Measurements from ENCODE around the gene SEC61B. TPM values are rescaled to one million over a fixed set of nuclear protein-coding genes. Genes with fewer than 3 reads are reported as not detected.
A peak's percentile ranks its signal among the peaks of the same experiment; 100 is the strongest.

SEC61B gene
- total RNA-seq, 1 donor: 48.6 TPM

DNA sequence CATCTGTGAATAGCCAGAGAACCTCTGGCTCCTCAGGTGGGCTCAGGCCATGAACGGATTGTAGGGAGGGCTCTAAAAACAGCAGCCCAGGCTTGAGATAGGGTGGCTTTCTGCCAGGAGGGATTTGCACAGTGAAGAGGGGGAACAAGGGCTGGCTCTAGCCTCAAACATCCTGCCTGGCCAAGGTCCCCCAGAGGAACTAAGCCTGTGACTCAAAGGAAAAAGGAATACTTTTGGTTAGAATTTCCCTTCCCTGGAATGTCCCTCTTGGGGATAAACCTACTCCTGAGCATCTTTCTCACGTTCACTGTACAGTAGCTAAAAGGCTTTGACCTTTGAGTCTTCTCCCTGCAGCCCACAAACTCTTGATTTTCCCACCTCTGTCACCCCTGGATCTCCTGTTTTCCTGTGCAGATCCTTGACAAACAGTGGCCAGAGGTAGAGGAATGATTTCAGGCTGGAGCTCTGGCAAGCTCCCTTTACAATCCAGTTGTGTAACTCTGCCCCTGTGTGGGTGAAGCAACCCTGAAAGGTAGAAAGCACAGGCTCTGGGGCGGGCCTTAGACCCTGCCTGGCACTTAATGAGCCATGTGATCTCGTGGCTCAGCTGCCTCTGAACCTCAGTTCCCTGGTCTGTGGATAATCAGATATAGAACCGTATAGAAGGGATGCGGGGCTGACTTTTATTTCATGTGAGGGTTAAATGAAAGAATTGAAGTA lies 17.4 kb downstream of the SEC61B start:
- Histone ChIP-seq H3K27me3 (ENCODE audit: insufficient read depth, low read length) (no peaks in the 10 kb centered on the region), H3K4me1 (ENCODE audit: insufficient read depth, low read length) (peaks cover 14% of the 10 kb centered on the region), H3K9me3 (ENCODE audit: low read depth, low read length) (no peaks in the 10 kb centered on the region), H3K4me3 (ENCODE audit: low read length) (no peak overlapping the region)

DNA sequence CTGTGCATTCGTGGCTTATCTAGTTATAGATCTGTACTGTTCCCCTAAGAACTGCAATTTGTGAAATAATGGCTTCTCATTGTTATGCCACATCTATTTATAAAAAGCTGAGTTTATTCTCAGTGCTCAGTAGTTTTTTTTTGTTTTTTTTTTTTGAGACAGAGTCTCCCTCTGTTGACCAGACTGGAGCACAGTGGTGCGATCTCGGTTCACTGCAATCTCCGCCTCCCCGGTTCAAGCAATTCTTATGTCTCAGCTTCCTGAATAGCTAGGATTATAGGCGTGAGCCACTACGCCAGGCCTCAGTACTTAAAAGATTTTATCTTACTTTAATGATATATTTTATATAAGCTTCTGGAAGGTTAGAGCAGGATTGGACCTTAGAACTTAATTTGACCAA lies 19.0 kb downstream of the SEC61B start:
- no peak overlapping the region for H3K4me3 ChIP-seq (ENCODE audit: low read length)
- H3K27me3 ChIP-seq (ENCODE audit: insufficient read depth, low read length): no peaks in the 10 kb centered on the region
- peaks cover 13% of the 10 kb centered on the region for H3K4me1 ChIP-seq (ENCODE audit: insufficient read depth, low read length)
- no peaks in the 10 kb centered on the region for H3K9me3 ChIP-seq (ENCODE audit: low read depth, low read length)

DNA sequence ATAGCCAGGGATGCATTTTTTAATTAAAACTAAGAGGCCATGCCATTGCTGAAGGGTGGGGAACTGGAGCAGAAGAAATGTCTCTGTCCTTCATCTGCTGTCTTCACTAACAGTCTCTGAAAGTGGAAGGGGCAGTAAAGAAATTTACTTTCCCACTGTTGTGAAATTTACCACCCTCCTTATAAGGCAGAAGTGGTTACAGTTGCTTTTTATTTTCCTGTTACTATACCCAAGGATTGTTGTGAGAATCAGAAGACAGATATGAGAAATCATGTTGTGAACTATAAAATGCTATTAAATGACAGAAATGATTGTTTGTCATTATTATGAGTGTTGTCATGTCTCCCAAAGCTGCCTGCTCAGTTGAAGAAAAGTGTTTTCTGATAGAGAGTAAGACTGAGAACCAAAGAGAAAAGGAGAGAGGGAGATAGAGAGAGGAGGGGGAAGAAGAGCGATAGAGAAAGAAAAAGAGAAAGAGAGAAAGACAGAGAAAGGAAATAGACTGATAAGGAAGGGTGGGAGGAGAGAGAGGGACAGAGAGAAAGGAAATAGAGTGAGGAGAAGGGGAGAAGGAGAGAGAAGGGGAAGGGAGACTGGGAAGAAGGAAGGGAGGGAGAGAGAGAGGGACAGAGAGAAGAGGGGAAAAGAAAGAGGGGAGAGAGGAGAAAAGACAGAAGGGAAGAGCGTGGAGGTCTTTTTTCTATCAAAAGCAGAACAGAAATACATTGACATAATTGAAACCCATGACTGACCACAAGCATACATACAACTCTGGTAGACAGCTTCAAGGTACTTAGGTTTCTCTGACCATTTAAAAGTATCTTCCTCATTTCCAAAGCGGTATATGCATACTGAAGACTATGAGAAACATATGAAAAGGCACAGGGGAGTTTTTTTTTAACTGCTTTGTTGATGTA lies 22.5 kb downstream of the SEC61B start:
- Histone ChIP-seq H3K27me3 (ENCODE audit: insufficient read depth, low read length) (no peaks in the 10 kb centered on the region), H3K4me1 (ENCODE audit: insufficient read depth, low read length) (peaks cover 10% of the 10 kb centered on the region), H3K4me3 (ENCODE audit: low read length) (no peak overlapping the region), H3K9me3 (ENCODE audit: low read depth, low read length) (no peaks in the 10 kb centered on the region)

DNA sequence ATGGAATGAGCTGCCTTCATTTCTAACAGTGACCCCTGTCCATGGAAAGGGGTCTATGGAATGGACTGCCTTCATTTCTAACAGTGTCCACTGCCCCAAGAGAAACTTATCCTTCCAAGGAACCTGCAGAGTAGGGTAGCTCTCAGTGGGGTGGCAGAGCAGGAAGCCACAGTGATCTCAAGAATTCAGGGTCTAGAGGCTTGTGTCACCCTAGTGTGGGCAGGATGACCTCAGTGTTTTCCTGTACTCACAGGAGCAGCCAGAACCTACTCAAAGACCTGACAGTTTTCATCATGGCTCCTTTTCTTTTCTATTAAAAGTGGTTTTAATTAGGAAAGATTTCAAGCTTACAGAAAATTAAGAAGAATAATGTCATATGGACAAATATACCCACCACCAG lies 27.5 kb downstream of the SEC61B start:
- H3K4me3 ChIP-seq (ENCODE audit: low read length): no peak overlapping the region
- H3K9me3 ChIP-seq (ENCODE audit: low read depth, low read length): no peaks in the 10 kb centered on the region
- peaks cover 6% of the 10 kb centered on the region for H3K4me1 ChIP-seq (ENCODE audit: insufficient read depth, low read length)
- H3K27me3 ChIP-seq (ENCODE audit: insufficient read depth, low read length): no peaks in the 10 kb centered on the region

DNA sequence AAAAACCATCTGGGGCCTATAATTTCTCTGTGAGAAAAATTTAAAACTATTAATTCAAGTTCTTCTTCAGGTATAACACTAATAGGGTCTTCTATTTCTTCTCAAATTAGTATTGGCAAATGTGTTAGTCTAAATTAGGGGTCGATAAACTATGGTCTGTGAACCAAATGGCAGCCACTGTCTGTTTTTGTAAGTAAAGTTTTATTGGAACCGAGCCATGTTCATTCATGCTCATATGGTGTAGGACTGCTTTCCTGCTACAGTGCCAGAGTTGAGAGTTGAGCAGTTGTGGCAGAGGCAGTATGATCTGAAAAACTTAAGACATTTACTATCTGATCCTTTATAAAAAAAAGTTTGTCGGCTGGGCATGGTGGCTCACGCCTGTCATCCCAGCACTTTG lies 29.1 kb downstream of the SEC61B start:
- Histone ChIP-seq H3K4me1 (ENCODE audit: insufficient read depth, low read length) (peaks cover 3% of the 10 kb centered on the region), H3K9me3 (ENCODE audit: low read depth, low read length) (no peaks in the 10 kb centered on the region), H3K4me3 (ENCODE audit: low read length) (no peak overlapping the region), H3K27me3 (ENCODE audit: insufficient read depth, low read length) (no peaks in the 10 kb centered on the region)

DNA sequence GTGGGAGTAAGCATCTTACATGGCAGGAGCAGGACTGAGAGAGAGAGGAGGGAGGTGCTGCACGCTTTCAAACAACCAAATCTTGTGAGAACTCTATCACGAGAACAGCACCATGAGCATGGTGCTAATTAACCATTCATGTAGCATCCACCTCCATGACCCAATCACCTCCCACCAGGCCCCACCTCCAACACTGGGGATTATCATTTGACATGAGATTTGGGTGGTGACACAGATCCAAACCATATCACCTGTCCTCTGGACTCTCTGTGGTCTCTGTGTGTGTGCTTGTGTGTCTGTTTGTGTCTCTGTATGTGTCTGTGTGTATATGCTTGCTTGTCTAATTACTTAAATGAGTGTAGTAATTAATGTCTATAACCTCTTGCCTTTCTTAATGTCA lies 31.1 kb downstream of the SEC61B start:
- no peak overlapping the region for H3K4me3 ChIP-seq (ENCODE audit: low read length)
- no peaks in the 10 kb centered on the region for H3K27me3 ChIP-seq (ENCODE audit: insufficient read depth, low read length)
- no peaks in the 10 kb centered on the region for H3K9me3 ChIP-seq (ENCODE audit: low read depth, low read length)
- peaks cover 3% of the 10 kb centered on the region for H3K4me1 ChIP-seq (ENCODE audit: insufficient read depth, low read length)

DNA sequence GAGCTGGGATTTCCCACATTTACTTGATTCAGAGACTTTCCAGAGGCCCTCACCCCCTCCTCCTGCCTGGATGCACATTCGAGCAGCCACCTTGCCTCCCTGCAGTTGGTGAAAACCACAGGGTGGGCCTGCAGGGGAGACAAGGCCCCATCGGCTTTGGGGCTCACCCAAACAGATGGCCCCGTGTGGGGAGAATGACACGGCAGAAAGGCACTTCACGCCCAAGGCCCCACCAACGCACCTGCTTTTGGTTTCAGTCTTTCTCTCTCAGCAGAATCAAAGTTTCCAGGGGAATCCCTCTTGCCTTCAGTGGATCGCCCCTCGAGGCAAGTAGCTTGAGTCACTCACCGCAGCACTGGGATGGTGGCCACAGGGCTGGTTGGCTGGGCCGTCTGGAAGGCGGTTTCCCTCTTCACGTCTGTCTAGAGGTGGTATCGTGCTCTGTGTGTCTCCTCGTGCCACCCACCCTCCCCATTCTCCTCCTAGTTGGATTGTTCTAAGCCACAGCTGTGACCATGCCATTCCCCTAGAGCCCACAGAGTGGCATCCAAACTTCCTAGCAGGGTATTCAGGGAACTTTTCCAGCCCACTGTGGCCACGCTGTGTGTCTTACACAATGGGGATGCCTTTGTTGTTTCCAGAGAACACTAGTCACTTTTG lies 31.8 kb downstream of the SEC61B start:
- Histone ChIP-seq H3K9me3 (ENCODE audit: low read depth, low read length) (no peaks in the 10 kb centered on the region), H3K27me3 (ENCODE audit: insufficient read depth, low read length) (no peaks in the 10 kb centered on the region), H3K4me3 (ENCODE audit: low read length) (no peak overlapping the region), H3K4me1 (ENCODE audit: insufficient read depth, low read length) (peaks cover 3% of the 10 kb centered on the region)

DNA sequence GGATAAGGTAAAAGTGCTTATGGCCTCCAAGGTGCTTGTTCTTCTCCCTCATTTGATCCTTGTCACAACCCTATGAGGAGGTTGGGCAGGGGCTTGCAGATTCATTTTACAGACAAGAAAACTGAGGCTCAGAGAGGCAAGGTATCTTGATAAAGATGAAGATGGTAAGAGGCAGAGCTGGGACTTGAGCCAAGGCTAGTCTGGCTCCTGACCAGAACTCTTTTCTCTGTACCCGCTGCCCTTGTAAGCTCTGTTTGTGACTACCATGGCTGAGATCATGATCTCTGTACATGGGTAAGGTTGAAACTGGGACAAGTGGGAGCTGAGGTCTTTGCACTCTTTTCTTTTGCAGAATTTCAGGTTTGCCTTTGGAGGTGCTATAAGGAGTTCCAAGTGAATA lies 33.6 kb downstream of the SEC61B start:
- H3K27me3 ChIP-seq (ENCODE audit: insufficient read depth, low read length): no peaks in the 10 kb centered on the region
- no peaks in the 10 kb centered on the region for H3K9me3 ChIP-seq (ENCODE audit: low read depth, low read length)
- H3K4me1 ChIP-seq (ENCODE audit: insufficient read depth, low read length): peaks cover 9% of the 10 kb centered on the region
- no peak overlapping the region for H3K4me3 ChIP-seq (ENCODE audit: low read length)

DNA sequence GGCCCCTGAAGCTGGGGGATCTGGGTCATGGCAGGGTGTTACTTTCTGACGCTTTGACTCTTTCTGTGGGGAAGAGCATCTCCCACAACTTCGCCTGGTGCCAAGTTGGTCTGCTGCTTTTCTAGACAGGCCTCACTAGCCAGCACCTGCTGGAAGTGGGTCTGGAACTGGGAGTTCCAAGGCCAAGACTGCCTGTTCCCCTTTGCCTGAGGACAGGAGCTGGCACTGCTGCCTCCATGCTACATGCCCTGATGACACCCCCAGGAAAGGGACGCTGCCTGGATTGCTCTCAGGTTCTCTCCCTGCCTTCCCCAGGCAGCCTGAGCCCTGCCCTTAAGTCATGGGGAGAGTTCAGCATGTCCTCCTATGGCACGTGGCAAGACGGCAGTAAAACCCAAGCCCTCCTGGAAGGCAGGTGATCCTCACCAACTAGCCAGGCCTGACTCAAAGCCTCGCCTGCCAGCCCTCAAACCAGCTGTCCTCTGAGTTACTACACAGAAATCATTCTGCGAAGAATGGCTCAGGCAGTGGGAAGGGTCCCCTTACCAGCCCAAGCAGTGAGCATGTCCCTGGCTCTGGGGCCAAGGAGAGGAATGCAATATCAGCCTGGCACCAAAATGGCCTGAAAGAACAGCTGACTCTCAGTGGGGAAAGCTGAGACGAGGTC lies 35.8 kb downstream of the SEC61B start:
- peaks cover 9% of the 10 kb centered on the region for H3K4me1 ChIP-seq (ENCODE audit: insufficient read depth, low read length)
- no peak overlapping the region for H3K4me3 ChIP-seq (ENCODE audit: low read length)
- H3K27me3 ChIP-seq (ENCODE audit: insufficient read depth, low read length): no peaks in the 10 kb centered on the region
- H3K9me3 ChIP-seq (ENCODE audit: low read depth, low read length): no peaks in the 10 kb centered on the region

DNA sequence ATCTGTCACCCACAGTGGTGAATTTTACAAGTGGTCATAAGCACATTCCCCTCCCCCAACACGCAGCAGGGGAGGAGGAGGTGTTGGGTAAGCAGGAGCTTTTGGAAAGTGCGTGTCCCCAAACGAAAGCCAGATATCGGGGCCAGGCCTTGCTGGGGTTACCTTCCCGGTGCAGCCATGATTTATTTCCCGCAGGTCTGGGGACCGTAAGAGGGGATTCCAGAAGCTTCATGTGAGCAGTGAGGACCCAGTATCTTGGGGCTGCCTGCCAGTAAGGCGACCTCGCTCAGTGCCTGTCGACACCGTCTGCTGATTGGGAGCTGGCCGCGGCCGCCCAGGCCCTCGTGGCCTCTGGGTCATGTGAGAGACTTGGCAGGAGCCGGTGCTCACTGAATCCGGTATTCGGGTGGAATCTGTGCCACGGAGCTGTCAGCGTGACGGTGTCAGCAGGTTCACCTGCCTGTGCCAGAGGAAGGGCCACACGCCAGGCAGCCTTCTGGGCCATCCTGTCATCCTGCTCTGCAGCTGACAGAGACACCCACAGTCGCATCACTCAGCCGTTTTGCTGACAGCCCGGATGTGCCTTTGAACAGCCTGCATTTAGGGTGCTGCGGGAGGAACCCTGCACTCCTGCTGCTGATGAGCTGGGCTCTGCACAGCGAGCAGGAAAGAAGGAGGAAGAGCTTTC lies 37.3 kb downstream of the SEC61B start:
- Histone ChIP-seq H3K4me1 (ENCODE audit: insufficient read depth, low read length) (peaks cover 6% of the 10 kb centered on the region), H3K9me3 (ENCODE audit: low read depth, low read length) (no peaks in the 10 kb centered on the region), H3K4me3 (ENCODE audit: low read length) (peak overlapping the region; percentile 7), H3K27me3 (ENCODE audit: insufficient read depth, low read length) (no peaks in the 10 kb centered on the region)

DNA sequence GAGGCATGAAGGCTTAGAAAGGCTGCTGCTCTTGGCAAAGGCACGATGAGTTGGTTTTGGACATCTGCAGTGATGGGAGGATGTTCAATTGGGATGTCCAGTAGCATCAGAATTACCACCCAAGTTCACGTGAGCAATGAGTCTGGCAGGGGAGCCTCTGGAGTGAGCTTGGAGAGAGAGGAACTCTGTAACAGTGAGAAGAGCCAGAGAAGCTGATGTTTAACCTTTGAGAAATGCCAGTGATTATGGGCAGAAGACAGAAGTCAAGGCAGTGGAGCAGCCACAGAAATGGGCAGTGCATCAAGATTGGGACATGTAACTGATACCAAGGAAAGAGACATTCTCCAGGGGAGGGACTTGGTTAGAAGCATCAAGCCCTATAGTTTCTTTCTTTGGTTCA lies 39.8 kb downstream of the SEC61B start:
- Histone ChIP-seq H3K9me3 (ENCODE audit: low read depth, low read length) (no peaks in the 10 kb centered on the region), H3K4me3 (ENCODE audit: low read length) (no peak overlapping the region), H3K4me1 (ENCODE audit: insufficient read depth, low read length) (peaks cover 13% of the 10 kb centered on the region), H3K27me3 (ENCODE audit: insufficient read depth, low read length) (no peaks in the 10 kb centered on the region)

DNA sequence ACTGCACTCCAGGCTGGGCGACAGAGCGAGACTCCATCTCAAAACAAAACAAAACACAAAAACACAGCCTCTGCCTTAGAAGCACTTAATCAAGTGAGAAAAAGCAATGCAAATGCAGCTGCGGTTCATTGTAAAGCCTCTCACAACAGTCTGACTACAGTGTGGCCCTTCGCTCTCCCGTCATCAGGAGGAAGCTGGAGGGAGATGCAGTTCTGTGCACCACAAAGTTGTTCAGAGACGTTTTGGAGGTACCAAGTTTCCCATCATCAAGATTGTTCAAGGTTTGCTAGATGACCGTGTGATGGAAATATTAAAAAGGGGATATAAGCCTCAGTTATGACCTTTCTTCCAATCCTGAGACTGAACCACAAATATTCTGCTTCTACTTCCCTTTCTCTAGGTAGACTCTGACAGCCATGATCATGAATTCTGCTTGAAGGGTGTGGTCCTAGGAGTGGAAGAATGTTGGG lies 40.9 kb downstream of the SEC61B start:
- no peaks in the 10 kb centered on the region for H3K9me3 ChIP-seq (ENCODE audit: low read depth, low read length)
- H3K27me3 ChIP-seq (ENCODE audit: insufficient read depth, low read length): no peaks in the 10 kb centered on the region
- H3K4me1 ChIP-seq (ENCODE audit: insufficient read depth, low read length): peaks cover 13% of the 10 kb centered on the region
- H3K4me3 ChIP-seq (ENCODE audit: low read length): no peak overlapping the region

DNA sequence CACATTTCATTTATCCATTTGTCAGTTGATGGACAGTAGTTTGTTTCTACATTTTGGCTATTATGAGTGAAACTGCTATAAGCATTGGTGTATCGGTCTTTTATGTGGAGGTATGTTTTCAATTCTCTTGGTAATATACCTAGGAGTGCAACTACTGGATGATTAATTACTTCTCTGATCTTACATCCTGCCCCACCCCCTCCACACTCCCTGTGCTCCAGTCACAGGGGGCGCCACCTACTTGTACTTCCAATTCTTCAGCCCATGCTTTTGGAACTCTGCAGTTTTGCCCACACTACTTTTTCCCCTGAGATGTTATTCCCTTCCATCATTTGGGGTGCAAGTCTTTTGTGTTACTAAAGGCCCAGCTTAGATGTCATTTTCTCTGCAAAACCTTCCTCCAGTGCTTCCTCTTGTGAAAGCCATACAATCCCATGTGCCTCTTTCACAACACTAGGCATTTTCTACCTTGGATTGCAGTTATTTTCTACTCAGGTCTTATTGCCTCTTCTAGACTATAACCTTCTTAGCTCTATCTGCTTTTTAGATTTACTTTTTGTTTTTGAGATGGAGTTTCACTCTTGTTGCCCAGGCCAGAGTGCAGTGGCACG lies 42.1 kb downstream of the SEC61B start:
- peaks cover 13% of the 10 kb centered on the region for H3K4me1 ChIP-seq (ENCODE audit: insufficient read depth, low read length)
- H3K27me3 ChIP-seq (ENCODE audit: insufficient read depth, low read length): no peaks in the 10 kb centered on the region
- H3K4me3 ChIP-seq (ENCODE audit: low read length): no peak overlapping the region
- H3K9me3 ChIP-seq (ENCODE audit: low read depth, low read length): no peaks in the 10 kb centered on the region

DNA sequence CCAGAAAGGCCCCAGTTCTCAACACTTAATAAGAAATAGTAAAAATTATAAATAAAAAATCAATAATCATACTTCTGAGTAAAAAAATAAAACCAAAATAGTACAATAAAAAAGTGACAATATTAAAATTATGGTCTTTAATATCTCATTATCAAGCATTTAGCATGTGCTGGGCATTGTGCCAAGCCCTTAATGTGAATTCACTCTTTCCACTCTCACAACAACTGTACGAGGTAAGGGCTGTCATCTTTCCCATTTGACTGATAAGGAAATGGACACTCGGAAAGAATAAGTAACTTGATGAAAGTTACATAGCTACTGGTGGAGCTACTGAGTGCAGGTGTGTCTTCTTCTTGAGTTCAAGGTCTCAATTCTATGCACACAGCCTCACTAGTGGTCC lies 43.6 kb downstream of the SEC61B start:
- Histone ChIP-seq H3K4me3 (ENCODE audit: low read length) (no peak overlapping the region), H3K9me3 (ENCODE audit: low read depth, low read length) (no peaks in the 10 kb centered on the region), H3K4me1 (ENCODE audit: insufficient read depth, low read length) (peaks cover 7% of the 10 kb centered on the region), H3K27me3 (ENCODE audit: insufficient read depth, low read length) (no peaks in the 10 kb centered on the region)
